ENCODE measurements around the gene NAPA.

Gene NAPA

DNA sequence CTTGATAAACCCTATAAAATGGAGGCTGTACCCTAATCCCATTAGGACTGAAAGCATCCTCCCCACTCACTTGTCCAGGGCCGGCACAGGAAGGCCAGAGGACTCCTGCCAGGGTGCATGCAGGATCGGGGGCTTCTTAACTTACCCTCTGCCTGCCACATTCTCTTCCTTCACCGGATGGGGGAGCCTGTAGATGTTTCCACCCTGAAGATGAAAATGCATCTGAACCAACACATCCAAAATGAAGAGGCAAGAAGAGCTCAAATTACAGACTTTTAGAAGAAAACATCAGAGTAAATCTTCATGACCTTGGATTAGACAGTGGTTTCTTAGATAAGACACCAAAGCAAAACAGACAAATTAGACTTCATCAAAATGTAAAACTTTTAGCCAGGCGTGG, 25.9 kb upstream of the NAPA start:
- Histone ChIP-seq H3K79me2 (ENCODE audit: control insufficient read depth, insufficient read depth, low read length, poor library complexity) (no peaks in the 10 kb centered on the region), H3K4me2 (ENCODE audit: low read length) (no peak overlapping the region), H2BK12ac (ENCODE audit: low read length) (peak overlapping the region; percentile 92), H3K27me3 (ENCODE audit: insufficient read depth, low read length) (no peaks in the 10 kb centered on the region), H4K8ac (ENCODE audit: low read depth, low read length) (no peak overlapping the region), H2AK5ac (ENCODE audit: low read length) (peak overlapping the region; percentile 41), H3K23ac (ENCODE audit: low read length) (no peak overlapping the region), H4K91ac (ENCODE audit: low read depth, low read length) (peak overlapping the region; percentile 75), H3K36me3 (ENCODE audit: control insufficient read depth in 1 of 2, insufficient read depth in 2 of 2, low read length in 2 of 2) (no peaks in the 10 kb centered on the region), H3K9ac (ENCODE audit: low read length) (no peak overlapping the region), H3K18ac (ENCODE audit: low read length) (no peak overlapping the region), H3K4me1 (ENCODE audit: control insufficient read depth in 1 of 2, insufficient read depth in 2 of 2, low read length in 2 of 2) (peaks cover 5 to 10% of the 10 kb centered on the region in 2 experiments), H3K14ac (ENCODE audit: low read length) (no peak overlapping the region), H2AFZ (ENCODE audit: insufficient read depth, low read length, poor library complexity) (no peak overlapping the region), H4K12ac (ENCODE audit: low read depth, low read length) (no peak overlapping the region), H2BK120ac (ENCODE audit: insufficient read depth, low read length, poor library complexity) (no peak overlapping the region), H3K9me3 (ENCODE audit: insufficient read depth, low read depth, low read length) (no peaks in the 10 kb centered on the region), H3K4me3 (ENCODE audit: low read depth, low read length) (no peak overlapping the region), H3K27ac (ENCODE audit: low read depth, low read length) (peak overlapping the region; percentile 43), H3K4ac (ENCODE audit: low read depth, low read length) (no peak overlapping the region), H2BK5ac (ENCODE audit: low read depth, low read length, poor library complexity) (no peak overlapping the region), H3K79me1 (ENCODE audit: low read length) (peaks cover 13% of the 10 kb centered on the region)
- DNase-seq, result peak in 1 of 2 donors; percentile 21
- no CpG with 5 or more reads among the region's 4 CpGs for WGBS (ENCODE audit: extremely low coverage, insufficient coverage, insufficient read length)

GRCh38 chr19:47539747-47540311, 25.0 kb upstream of the NAPA start:
- H3K4me1 ChIP-seq (ENCODE audit: control insufficient read depth in 1 of 2, insufficient read depth in 2 of 2, low read length in 2 of 2), result peaks cover 5 to 10% of the 10 kb centered on the region in 2 experiments
- no CpG with 5 or more reads among the region's 12 CpGs for WGBS (ENCODE audit: extremely low coverage, insufficient coverage, insufficient read length)
- no peak overlapping the region for H4K12ac ChIP-seq (ENCODE audit: low read depth, low read length)
- peak overlapping the region; percentile 27 for H2BK12ac ChIP-seq (ENCODE audit: low read length)
- no peak overlapping the region for H3K4me2 ChIP-seq (ENCODE audit: low read length)
- H2BK120ac ChIP-seq (ENCODE audit: insufficient read depth, low read length, poor library complexity), result no peak overlapping the region
- no peak overlapping the region for H4K91ac ChIP-seq (ENCODE audit: low read depth, low read length)
- H3K18ac ChIP-seq (ENCODE audit: low read length), result no peak overlapping the region
- H3K9ac ChIP-seq (ENCODE audit: low read length), result no peak overlapping the region
- no peak overlapping the region for H3K23ac ChIP-seq (ENCODE audit: low read length)
- no peak overlapping the region for H3K4ac ChIP-seq (ENCODE audit: low read depth, low read length)
- no peak overlapping the region for H3K14ac ChIP-seq (ENCODE audit: low read length)
- no peak overlapping the region for H2AK5ac ChIP-seq (ENCODE audit: low read length)
- H2BK5ac ChIP-seq (ENCODE audit: low read depth, low read length, poor library complexity), result no peak overlapping the region
- peaks cover 13% of the 10 kb centered on the region for H3K79me1 ChIP-seq (ENCODE audit: low read length)
- no peaks in the 10 kb centered on the region for H3K36me3 ChIP-seq (ENCODE audit: control insufficient read depth in 1 of 2, insufficient read depth in 2 of 2, low read length in 2 of 2)
- no peak overlapping the region for H3K27ac ChIP-seq (ENCODE audit: low read depth, low read length)
- H3K79me2 ChIP-seq (ENCODE audit: control insufficient read depth, insufficient read depth, low read length, poor library complexity), result no peaks in the 10 kb centered on the region
- no peaks in the 10 kb centered on the region for H3K9me3 ChIP-seq (ENCODE audit: insufficient read depth, low read depth, low read length)
- H3K4me3 ChIP-seq (ENCODE audit: low read depth, low read length), result no peak overlapping the region
- no peak overlapping the region for H4K8ac ChIP-seq (ENCODE audit: low read depth, low read length)
- no peak overlapping the region for H2AFZ ChIP-seq (ENCODE audit: insufficient read depth, low read length, poor library complexity)
- H3K27me3 ChIP-seq (ENCODE audit: insufficient read depth, low read length), result no peaks in the 10 kb centered on the region
- DNase-seq, result no peak

DNA sequence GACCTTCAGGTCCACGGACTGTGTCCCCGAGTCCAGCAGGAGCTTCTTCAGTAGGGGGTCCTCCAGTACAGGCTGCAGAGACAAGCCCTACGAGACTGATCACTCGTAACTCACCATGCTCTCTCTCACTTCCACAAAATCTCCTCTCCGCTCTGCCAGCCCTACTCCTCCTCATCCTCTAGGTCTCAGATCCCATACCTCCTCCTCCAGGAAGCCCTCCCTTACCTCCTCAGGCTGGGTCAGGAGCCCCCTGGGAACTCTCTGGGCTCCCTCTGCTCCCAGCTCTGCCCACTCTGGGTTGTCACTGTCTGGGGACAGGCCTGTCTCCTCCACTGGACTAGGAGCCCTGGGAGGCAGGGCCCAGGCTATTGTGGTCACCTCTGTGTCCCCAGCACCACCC, 23.9 kb upstream of the NAPA start:
- Histone ChIP-seq H4K8ac (ENCODE audit: low read depth, low read length) (no peak overlapping the region), H3K4me1 (ENCODE audit: control insufficient read depth in 1 of 2, insufficient read depth in 2 of 2, low read length in 2 of 2) (peaks cover 5 to 10% of the 10 kb centered on the region in 2 experiments), H2BK120ac (ENCODE audit: insufficient read depth, low read length, poor library complexity) (no peak overlapping the region), H3K36me3 (ENCODE audit: control insufficient read depth in 1 of 2, insufficient read depth in 2 of 2, low read length in 2 of 2) (no peaks in the 10 kb centered on the region), H3K79me2 (ENCODE audit: control insufficient read depth, insufficient read depth, low read length, poor library complexity) (no peaks in the 10 kb centered on the region), H2BK5ac (ENCODE audit: low read depth, low read length, poor library complexity) (peak overlapping the region; percentile 35), H3K4me3 (ENCODE audit: low read depth, low read length) (no peak overlapping the region), H3K18ac (ENCODE audit: low read length) (no peak overlapping the region), H2AK5ac (ENCODE audit: low read length) (peak overlapping the region; percentile 7), H3K14ac (ENCODE audit: low read length) (no peak overlapping the region), H4K12ac (ENCODE audit: low read depth, low read length) (no peak overlapping the region), H3K9ac (ENCODE audit: low read length) (no peak overlapping the region), H3K4ac (ENCODE audit: low read depth, low read length) (no peak overlapping the region), H4K91ac (ENCODE audit: low read depth, low read length) (peak overlapping the region; percentile 39), H2BK12ac (ENCODE audit: low read length) (peak overlapping the region; percentile 10), H3K27me3 (ENCODE audit: insufficient read depth, low read length) (no peaks in the 10 kb centered on the region), H3K23ac (ENCODE audit: low read length) (no peak overlapping the region), H3K9me3 (ENCODE audit: insufficient read depth, low read depth, low read length) (no peaks in the 10 kb centered on the region), H3K79me1 (ENCODE audit: low read length) (peaks cover 11% of the 10 kb centered on the region), H2AFZ (ENCODE audit: insufficient read depth, low read length, poor library complexity) (no peak overlapping the region), H3K27ac (ENCODE audit: low read depth, low read length) (no peak overlapping the region), H3K4me2 (ENCODE audit: low read length) (no peak overlapping the region)
- no peak for DNase-seq
- no CpG with 5 or more reads among the region's 5 CpGs for WGBS (ENCODE audit: extremely low coverage, insufficient coverage, insufficient read length)

GRCh38 chr19:47537493-47537892, 22.6 kb upstream of the NAPA start:
- Histone ChIP-seq H3K9me3 (ENCODE audit: insufficient read depth, low read depth, low read length) (no peaks in the 10 kb centered on the region), H3K79me1 (ENCODE audit: low read length) (peaks cover 11% of the 10 kb centered on the region), H3K27ac (ENCODE audit: low read depth, low read length) (no peak overlapping the region), H2AK5ac (ENCODE audit: low read length) (no peak overlapping the region), H2AFZ (ENCODE audit: insufficient read depth, low read length, poor library complexity) (no peak overlapping the region), H4K12ac (ENCODE audit: low read depth, low read length) (no peak overlapping the region), H4K8ac (ENCODE audit: low read depth, low read length) (no peak overlapping the region), H3K4ac (ENCODE audit: low read depth, low read length) (no peak overlapping the region), H3K27me3 (ENCODE audit: insufficient read depth, low read length) (no peaks in the 10 kb centered on the region), H3K4me3 (ENCODE audit: low read depth, low read length) (no peak overlapping the region), H3K9ac (ENCODE audit: low read length) (no peak overlapping the region), H3K79me2 (ENCODE audit: control insufficient read depth, insufficient read depth, low read length, poor library complexity) (no peaks in the 10 kb centered on the region), H3K14ac (ENCODE audit: low read length) (no peak overlapping the region), H3K4me2 (ENCODE audit: low read length) (no peak overlapping the region), H2BK5ac (ENCODE audit: low read depth, low read length, poor library complexity) (no peak overlapping the region), H3K36me3 (ENCODE audit: control insufficient read depth in 1 of 2, insufficient read depth in 2 of 2, low read length in 2 of 2) (no peaks in the 10 kb centered on the region), H3K23ac (ENCODE audit: low read length) (no peak overlapping the region), H2BK120ac (ENCODE audit: insufficient read depth, low read length, poor library complexity) (no peak overlapping the region), H3K18ac (ENCODE audit: low read length) (no peak overlapping the region), H4K91ac (ENCODE audit: low read depth, low read length) (no peak overlapping the region), H3K4me1 (ENCODE audit: control insufficient read depth in 1 of 2, insufficient read depth in 2 of 2, low read length in 2 of 2) (peaks cover 5 to 9% of the 10 kb centered on the region in 2 experiments), H2BK12ac (ENCODE audit: low read length) (no peak overlapping the region)
- no CpG with 5 or more reads among the region's 4 CpGs for WGBS (ENCODE audit: extremely low coverage, insufficient coverage, insufficient read length)
- DNase-seq, result no peak
